ENCODE results near the gene CD200. TPM values are rescaled to one million over a fixed set of nuclear protein-coding genes. Genes with fewer than 3 reads are reported as not detected.
"Not testable (repeated sequence)": the region's sequence is repeated elsewhere in the genome, so short reads cannot be mapped to it uniquely, and the experiment has no call there.

Gene CD200
- total and polyA plus RNA-seq, 2 experiments from 2014 or later, result 5.4 to 11.6 TPM

GRCh38 chr3:112401617-112402016 lies 68.7 kb downstream of the CD200 start:
- Histone ChIP-seq H3K27ac (no peak overlapping the region), H3K27me3 (no peaks in the 10 kb centered on the region), H3K36me3 (no peaks in the 10 kb centered on the region), H3K4me1 (ENCODE audit: low read depth) (no peaks in the 10 kb centered on the region), H3K9me3 (ENCODE audit: low read depth) (no peaks in the 10 kb centered on the region), H3K4me3 (no peak overlapping the region)
- no peak for DNase-seq (ENCODE audit: low read depth in 1 of 2, low spot score in 1 of 2)
- no peak for TF ChIP-seq CTCF (IDR thresholded peaks at IDR 0.05; ENCODE audit: low read depth, low read length)

GRCh38 chr3:112403103-112403502 lies 70.1 kb downstream of the CD200 start:
- H3K4me3 ChIP-seq, result no peak overlapping the region
- H3K27me3 ChIP-seq, result no peaks in the 10 kb centered on the region
- no peak for TF ChIP-seq CTCF (IDR thresholded peaks at IDR 0.05; ENCODE audit: low read depth, low read length)
- no peak for DNase-seq (ENCODE audit: low read depth in 1 of 2, low spot score in 1 of 2)
- H3K36me3 ChIP-seq, result no peaks in the 10 kb centered on the region
- no peaks in the 10 kb centered on the region for H3K4me1 ChIP-seq (ENCODE audit: low read depth)
- no peak overlapping the region for H3K27ac ChIP-seq
- H3K9me3 ChIP-seq (ENCODE audit: low read depth), result no peaks in the 10 kb centered on the region

- not testable (repeated sequence) for H3K9me3 ChIP-seq (ENCODE audit: low read depth); H3K36me3 ChIP-seq; H3K27ac ChIP-seq; H3K27me3 ChIP-seq; H3K4me3 ChIP-seq; H3K4me1 ChIP-seq (ENCODE audit: low read depth); DNase-seq (ENCODE audit: low read depth in 1 of 2, low spot score in 1 of 2)
These were observed 72.1 kb downstream of the CD200 start for GRCh38 chr3:112404924-112405549.

GRCh38 chr3:112405845-112406244 lies 72.9 kb downstream of the CD200 start:
- no peak overlapping the region for H3K4me3 ChIP-seq
- no peaks in the 10 kb centered on the region for H3K27me3 ChIP-seq
- TF ChIP-seq CTCF (IDR thresholded peaks at IDR 0.05; ENCODE audit: low read depth, low read length), result no peak
- no peak overlapping the region for H3K27ac ChIP-seq
- no peaks in the 10 kb centered on the region for H3K36me3 ChIP-seq
- H3K9me3 ChIP-seq (ENCODE audit: low read depth), result no peaks in the 10 kb centered on the region
- DNase-seq (ENCODE audit: low read depth in 1 of 2, low spot score in 1 of 2), result no peak
- no peaks in the 10 kb centered on the region for H3K4me1 ChIP-seq (ENCODE audit: low read depth)

GRCh38 chr3:112407214-112407887 lies 74.4 kb downstream of the CD200 start:
- Histone ChIP-seq H3K9me3 (ENCODE audit: low read depth) (no peaks in the 10 kb centered on the region), H3K27me3 (no peaks in the 10 kb centered on the region), H3K4me3 (no peak overlapping the region), H3K36me3 (no peaks in the 10 kb centered on the region), H3K4me1 (ENCODE audit: low read depth) (no peaks in the 10 kb centered on the region), H3K27ac (no peak overlapping the region)
- DNase-seq (ENCODE audit: low read depth in 1 of 2, low spot score in 1 of 2), result no peak
- no peak for TF ChIP-seq CTCF (IDR thresholded peaks at IDR 0.05; ENCODE audit: low read depth, low read length)

GRCh38 chr3:112407888-112408702 lies 75.1 kb downstream of the CD200 start:
- no peaks in the 10 kb centered on the region for H3K36me3 ChIP-seq
- H3K27ac ChIP-seq, result no peak overlapping the region
- no peaks in the 10 kb centered on the region for H3K9me3 ChIP-seq (ENCODE audit: low read depth)
- no peak for DNase-seq (ENCODE audit: low read depth in 1 of 2, low spot score in 1 of 2)
- no peak for TF ChIP-seq CTCF (IDR thresholded peaks at IDR 0.05; ENCODE audit: low read depth, low read length)
- H3K4me1 ChIP-seq (ENCODE audit: low read depth), result no peaks in the 10 kb centered on the region
- H3K27me3 ChIP-seq, result no peaks in the 10 kb centered on the region
- no peak overlapping the region for H3K4me3 ChIP-seq

Data from cardiac muscle cell (in vitro differentiated cells and primary cell).